Endothelial cell of umbilical vein (primary cell): ENCODE measurements around the gene DTNA. TPM values are rescaled to one million over a fixed set of nuclear protein-coding genes. Genes with fewer than 3 reads are reported as not detected.

Experiments
- BruUV-seq: library from RNA; stranded (reverse); fragments of 400-500 nt; replicated peaks from 2 replicates; lab custom pipeline; 2021; lab: Mats Ljungman, UMichigan
- CTCF ChIA-PET: fragments of 300-600, 350-600 bp; sonication (Branson Sonifier 250); formaldehyde crosslinking; loops from one replicate; lab custom pipeline; 2021; ENCODE audit warnings: antibody characterized with exemption, inconsistent platforms; lab: Charles Lee
- POLR2A ChIA-PET: fragments of 300-600, 350-600 bp; sonication (Branson Sonifier 250); formaldehyde crosslinking; loops from one replicate; lab custom pipeline; 2021; ENCODE audit warnings: antibody characterized with exemption, inconsistent platforms; lab: Charles Lee
- DNase-seq: peaks from one replicate; pipeline ENCODE4 v3.0.0-alpha.2; 2011; ENCODE audit warnings: low read depth, low spot score
- FAIRE-seq: peaks from 2 replicates; lab custom pipeline; 2011; peaks lifted over from hg19 to GRCh38; lab: Jason Lieb, UNC
- H2AFZ ChIP-seq: 2 replicates; pipeline ENCODE4 v1.6.0; 2012; ENCODE audit warnings: low read depth, low read length, control low read depth, inconsistent platforms
- H3K27ac ChIP-seq: 2 replicates; pipeline ENCODE4 v1.5.1; 2011; ENCODE audit warnings: low read depth, mild to moderate bottlenecking, control low read depth, low read length, moderate library complexity; ENCODE audit not compliant: insufficient read depth
- H3K27me3 ChIP-seq, 2 experiments: 2 replicates each; pipeline versions ENCODE4 v1.6.0 to v1.6.1; 2011; ENCODE audit warnings: low read length in 2 of 2, mixed read lengths in 1 of 2; ENCODE audit not compliant: control insufficient read depth in 2 of 2, insufficient read depth in 2 of 2
- H3K36me3 ChIP-seq, 2 experiments: 2 replicates in 1 of 2; 3 replicates in 1 of 2; pipeline ENCODE4 v1.5.1; 2011; ENCODE audit warnings: low read length in 2 of 2, mild to moderate bottlenecking in 1 of 2, moderate library complexity in 1 of 2; ENCODE audit not compliant: control insufficient read depth in 2 of 2, insufficient read depth in 2 of 2; ENCODE audit errors: extremely low read depth in 1 of 2
- H3K4me1 ChIP-seq: 3 replicates; pipeline ENCODE4 v1.5.1; 2011; ENCODE audit warnings: mild to moderate bottlenecking, low read length; ENCODE audit not compliant: control insufficient read depth, insufficient read depth; ENCODE audit errors: extremely low read depth
- H3K4me2 ChIP-seq: 2 replicates; pipeline ENCODE4 v1.6.1; 2011; ENCODE audit warnings: low read length, control low read depth, mixed read lengths; ENCODE audit not compliant: insufficient read depth
- H3K4me3 ChIP-seq, 3 experiments: fragments of 200-600 bp in 1 of 3; sonication (generic), shearing (Covaris generic) in 1 of 3; replicated peaks in 1 of 3; 2 replicates each; pipeline ENCODE4 v1.5.1; 2011 to 2016; ENCODE audit warnings: control low read depth in 3 of 3, low read length in 3 of 3, mild to moderate bottlenecking in 2 of 3, inconsistent platforms in 1 of 3, low read depth in 1 of 3, moderate library complexity in 1 of 3; ENCODE audit not compliant: insufficient read depth in 1 of 3
- H3K79me2 ChIP-seq: 2 replicates; pipeline ENCODE4 v1.6.0; 2012; ENCODE audit warnings: low read length, inconsistent platforms; ENCODE audit not compliant: control insufficient read depth, insufficient read depth
- H3K9ac ChIP-seq: replicated peaks from 2 replicates; pipeline ENCODE3; 2011; ENCODE audit warnings: low read length, control low read depth; ENCODE audit not compliant: insufficient read depth; ENCODE audit errors: extremely low read depth
- H3K9me1 ChIP-seq: replicated peaks from 3 replicates; pipeline ENCODE4 v1.6.0; 2011; ENCODE audit warnings: mild to moderate bottlenecking, low read length; ENCODE audit not compliant: control insufficient read depth, insufficient read depth; ENCODE audit errors: extremely low read depth
- H3K9me3 ChIP-seq: replicated peaks from 2 replicates; pipeline ENCODE4 v1.5.1; 2012; ENCODE audit warnings: low read length, inconsistent platforms; ENCODE audit not compliant: control insufficient read depth, insufficient read depth
- H4K20me1 ChIP-seq: replicated peaks from 2 replicates; pipeline ENCODE3; 2011; ENCODE audit warnings: mild to moderate bottlenecking, low read length; ENCODE audit not compliant: control insufficient read depth, insufficient read depth; ENCODE audit errors: extremely low read depth
- EZH2 ChIP-seq: IDR thresholded peaks from 2 replicates; pipeline ENCODE4 v1.6.1; 2012; ENCODE audit warnings: borderline replicate concordance, low read depth, mild to moderate bottlenecking, moderate library complexity, low read length, inconsistent platforms; ENCODE audit not compliant: severe bottlenecking
- FOS ChIP-seq: IDR thresholded peaks from 2 replicates; pipeline ENCODE4 v1.6.1; 2011; ENCODE audit warnings: mild to moderate bottlenecking, low read length, moderate library complexity, borderline replicate concordance; ENCODE audit not compliant: insufficient read depth
- GATA2 ChIP-seq: IDR thresholded peaks from 2 replicates; pipeline ENCODE4 v1.7.0; 2011; ENCODE audit warnings: low read depth, mild to moderate bottlenecking, moderate library complexity, mixed read lengths, low read length; ENCODE audit not compliant: insufficient read length, insufficient read depth
- JUN ChIP-seq: IDR thresholded peaks from 2 replicates; pipeline ENCODE4 v1.6.1; 2011; ENCODE audit warnings: borderline replicate concordance, low read depth; ENCODE audit not compliant: insufficient read length, insufficient read depth
- MYC ChIP-seq: IDR thresholded peaks from one replicate; pipeline ENCODE4 v1.6.1; 2011; ENCODE audit warnings: mild to moderate bottlenecking, low read depth, low read length
- POLR2A ChIP-seq: IDR thresholded peaks from 2 replicates; pipeline ENCODE4 v1.6.1; 2012; ENCODE audit warnings: low read depth, mild to moderate bottlenecking, control low read depth, low read length
- POLR2AphosphoS5 ChIP-seq: IDR thresholded peaks from 2 replicates; pipeline ENCODE4 v1.6.1; 2012; ENCODE audit warnings: low read depth, mild to moderate bottlenecking, control low read depth, low read length, moderate library complexity; ENCODE audit not compliant: insufficient read depth
- dilution Hi-C: fragments of 300-500 bp; cut with MboI; formaldehyde crosslinking; loops from one replicate; pipeline ENCODE4 v1.15.0; 2019; ENCODE audit warnings: low sequenced_read_pairs; ENCODE audit not compliant: extremely low pct_ligation_motif_present
- intact Hi-C: fragments of 100-400 bp; cut with micrococcal nuclease; formaldehyde crosslinking; loops from one replicate; pipeline ENCODE4 v1.10.0; 2022
- polyA plus RNA-seq, 4 experiments: library from polyadenylated mRNA; depleted of rRNA in 3 of 4; stranded (reverse) in 3 of 4; unstranded in 1 of 4; fragments of >200 nt; gene quantifications; 2 replicates each; pipeline versions ENCODE4 v1.2.1 to v1.2.3, GENCODE V29; 2011 to 2012; ENCODE audit warnings: missing spikeins in 1 of 4
- total RNA-seq: library from RNA; stranded (reverse); gene quantifications from 2 replicates; pipeline ENCODE4 v1.2.3, GENCODE V29; 2021
- TF ChIP-seq, protein P1 (sequence below), 2 donors: IDR thresholded peaks; 1 replicate in 1 of 2; 2 replicates in 1 of 2; pipeline ENCODE4 v1.5.1; 2011; ENCODE audit warnings: low read length in 2 of 2, mild to moderate bottlenecking in 2 of 2, moderate library complexity in 2 of 2, control low read depth in 1 of 2, inconsistent platforms in 1 of 2, low read depth in 1 of 2; ENCODE audit not compliant: insufficient read depth in 1 of 2; ENCODE audit errors: extremely low read depth in 1 of 2
- TF ChIP-seq, protein P2 (sequence below): IDR thresholded peaks from 2 replicates; pipeline ENCODE4 v1.6.1; 2011; ENCODE audit not compliant: insufficient read depth, insufficient read length

DTNA gene
- total and polyA plus RNA-seq, 2 donors (not counting 3 experiments of a cell fraction or from before 2014, with no cell fraction given) = 6.6 to 15.3 TPM

DNA sequence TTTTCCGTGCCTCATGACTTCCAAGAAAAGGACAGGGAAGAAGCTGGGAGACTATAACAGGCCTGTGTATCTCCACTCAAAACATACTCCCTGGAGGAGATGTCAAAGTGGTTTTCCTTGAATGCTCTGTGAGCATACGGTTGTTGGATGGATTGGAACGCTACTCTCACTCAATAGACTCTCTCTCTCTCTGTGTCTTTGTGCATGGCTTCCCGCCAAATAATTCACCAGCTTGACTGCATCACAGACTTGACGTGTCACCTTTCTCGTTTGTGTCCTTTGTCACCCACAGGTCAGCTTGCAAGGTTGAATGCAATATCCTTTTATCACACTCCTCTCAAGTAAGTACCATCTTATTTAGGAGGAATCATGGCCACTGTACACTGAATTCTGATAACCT lies 174.3 kb downstream of the DTNA start:
- no peaks in the 10 kb centered on the region for H3K36me3 ChIP-seq
- no peak overlapping the region for H3K9ac ChIP-seq
- no peaks in the 10 kb centered on the region for H3K79me2 ChIP-seq
- FAIRE-seq (no peak), DNase-seq (no peak)
- no peaks in the 10 kb centered on the region for H3K9me1 ChIP-seq
- TF ChIP-seq FOS (no peak), GATA2 (no peak), POLR2A (no peak), POLR2AphosphoS5 (no peak), MYC (no peak), EZH2 (no peak), JUN (no peak)
- TF ChIP-seq, protein P1, sequence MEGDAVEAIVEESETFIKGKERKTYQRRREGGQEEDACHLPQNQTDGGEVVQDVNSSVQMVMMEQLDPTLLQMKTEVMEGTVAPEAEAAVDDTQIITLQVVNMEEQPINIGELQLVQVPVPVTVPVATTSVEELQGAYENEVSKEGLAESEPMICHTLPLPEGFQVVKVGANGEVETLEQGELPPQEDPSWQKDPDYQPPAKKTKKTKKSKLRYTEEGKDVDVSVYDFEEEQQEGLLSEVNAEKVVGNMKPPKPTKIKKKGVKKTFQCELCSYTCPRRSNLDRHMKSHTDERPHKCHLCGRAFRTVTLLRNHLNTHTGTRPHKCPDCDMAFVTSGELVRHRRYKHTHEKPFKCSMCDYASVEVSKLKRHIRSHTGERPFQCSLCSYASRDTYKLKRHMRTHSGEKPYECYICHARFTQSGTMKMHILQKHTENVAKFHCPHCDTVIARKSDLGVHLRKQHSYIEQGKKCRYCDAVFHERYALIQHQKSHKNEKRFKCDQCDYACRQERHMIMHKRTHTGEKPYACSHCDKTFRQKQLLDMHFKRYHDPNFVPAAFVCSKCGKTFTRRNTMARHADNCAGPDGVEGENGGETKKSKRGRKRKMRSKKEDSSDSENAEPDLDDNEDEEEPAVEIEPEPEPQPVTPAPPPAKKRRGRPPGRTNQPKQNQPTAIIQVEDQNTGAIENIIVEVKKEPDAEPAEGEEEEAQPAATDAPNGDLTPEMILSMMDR (IDR thresholded peaks at IDR 0.05; ENCODE audit: extremely low read depth in 1 of 2, insufficient read depth in 1 of 2, low read depth in 1 of 2, low read length in 2 of 2) = no peak
- TF ChIP-seq, protein P2, sequence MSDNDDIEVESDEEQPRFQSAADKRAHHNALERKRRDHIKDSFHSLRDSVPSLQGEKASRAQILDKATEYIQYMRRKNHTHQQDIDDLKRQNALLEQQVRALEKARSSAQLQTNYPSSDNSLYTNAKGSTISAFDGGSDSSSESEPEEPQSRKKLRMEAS = no peak
- H3K27me3 ChIP-seq = no peaks in the 10 kb centered on the region
- CTCF ChIA-PET = no interaction called here
- BruUV-seq = no TSS peak
- dilution Hi-C loops = no loop called here
- no peak overlapping the region for H3K27ac ChIP-seq
- H3K4me1 ChIP-seq = no peaks in the 10 kb centered on the region
- POLR2A ChIA-PET = no interaction called here
- H2AFZ ChIP-seq = no peak overlapping the region
- no peak overlapping the region for H3K4me3 ChIP-seq
- no peaks in the 10 kb centered on the region for H4K20me1 ChIP-seq
- intact Hi-C loops = no loop called here
- H3K9me3 ChIP-seq = no peaks in the 10 kb centered on the region
- no peak overlapping the region for H3K4me2 ChIP-seq
